Measurements from ENCODE around the gene LRRFIP1.
"Not testable (repeated sequence)": the region's sequence is repeated elsewhere in the genome, so short reads cannot be mapped to it uniquely, and the experiment has no call there.

Gene LRRFIP1

GRCh38 chr2:237773826-237774225 lies 146.4 kb downstream of the LRRFIP1 start:
- H3K4me3 ChIP-seq (ENCODE audit: low read length): no peak overlapping the region
- no peak overlapping the region for H3K27ac ChIP-seq (ENCODE audit: low read length)
- H3K9me3 ChIP-seq (ENCODE audit: control insufficient read depth, low read depth, low read length): no peaks in the 10 kb centered on the region
- no peaks in the 10 kb centered on the region for H3K27me3 ChIP-seq (ENCODE audit: control insufficient read depth, insufficient read depth, low read length)
- no peaks in the 10 kb centered on the region for H3K4me1 ChIP-seq (ENCODE audit: control insufficient read depth, low read depth, low read length)
- no peaks in the 10 kb centered on the region for H3K36me3 ChIP-seq (ENCODE audit: control insufficient read depth, low read depth, low read length)
- no peak overlapping the region for H3K9ac ChIP-seq (ENCODE audit: low read length)

- peaks cover 2% of the 10 kb centered on the region for H3K36me3 ChIP-seq (ENCODE audit: control insufficient read depth, low read depth, low read length)
- no peaks in the 10 kb centered on the region for H3K4me1 ChIP-seq (ENCODE audit: control insufficient read depth, low read depth, low read length)
- H3K27ac ChIP-seq (ENCODE audit: low read length): no peak overlapping the region
- no peak overlapping the region for H3K4me3 ChIP-seq (ENCODE audit: low read length)
- no peaks in the 10 kb centered on the region for H3K9me3 ChIP-seq (ENCODE audit: control insufficient read depth, low read depth, low read length)
- H3K9ac ChIP-seq (ENCODE audit: low read length): no peak overlapping the region
- H3K27me3 ChIP-seq (ENCODE audit: control insufficient read depth, insufficient read depth, low read length): no peaks in the 10 kb centered on the region
Observed at GRCh38 chr2:237774811-237775553, 147.6 kb downstream of the LRRFIP1 start.

GRCh38 chr2:237779521-237779920 lies 152.1 kb downstream of the LRRFIP1 start:
- Histone ChIP-seq H3K27me3 (ENCODE audit: control insufficient read depth, insufficient read depth, low read length) (no peaks in the 10 kb centered on the region), H3K4me1 (ENCODE audit: control insufficient read depth, low read depth, low read length) (no peaks in the 10 kb centered on the region), H3K4me3 (ENCODE audit: low read length) (no peak overlapping the region), H3K9ac (ENCODE audit: low read length) (no peak overlapping the region), H3K27ac (ENCODE audit: low read length) (no peak overlapping the region), H3K36me3 (ENCODE audit: control insufficient read depth, low read depth, low read length) (peaks cover 8% of the 10 kb centered on the region), H3K9me3 (ENCODE audit: control insufficient read depth, low read depth, low read length) (no peaks in the 10 kb centered on the region)

DNA sequence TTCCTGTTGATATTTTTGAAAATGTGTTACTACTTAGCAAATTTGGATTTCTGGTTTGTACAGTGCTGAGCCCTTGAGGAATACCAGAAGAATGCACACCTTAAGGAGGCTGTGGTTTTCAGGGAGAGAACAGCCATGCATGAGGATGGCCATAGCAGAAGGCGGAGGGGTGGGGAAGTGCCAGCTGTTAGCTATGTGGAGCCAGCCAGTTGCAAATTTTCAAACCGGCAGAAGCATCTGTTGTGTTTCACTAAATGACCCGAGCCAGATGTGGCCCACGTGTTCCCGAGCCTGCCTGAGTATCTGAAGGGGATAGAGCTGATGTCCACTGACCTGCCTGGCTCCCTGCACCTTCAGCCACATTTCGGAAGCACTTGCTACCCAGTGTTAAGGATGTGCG lies 154.8 kb downstream of the LRRFIP1 start:
- Histone ChIP-seq H3K36me3 (ENCODE audit: control insufficient read depth, low read depth, low read length) (peaks cover 8% of the 10 kb centered on the region), H3K4me1 (ENCODE audit: control insufficient read depth, low read depth, low read length) (no peaks in the 10 kb centered on the region), H3K9ac (ENCODE audit: low read length) (no peak overlapping the region), H3K27me3 (ENCODE audit: control insufficient read depth, insufficient read depth, low read length) (no peaks in the 10 kb centered on the region), H3K9me3 (ENCODE audit: control insufficient read depth, low read depth, low read length) (peaks cover 4% of the 10 kb centered on the region), H3K4me3 (ENCODE audit: low read length) (no peak overlapping the region), H3K27ac (ENCODE audit: low read length) (no peak overlapping the region)

DNA sequence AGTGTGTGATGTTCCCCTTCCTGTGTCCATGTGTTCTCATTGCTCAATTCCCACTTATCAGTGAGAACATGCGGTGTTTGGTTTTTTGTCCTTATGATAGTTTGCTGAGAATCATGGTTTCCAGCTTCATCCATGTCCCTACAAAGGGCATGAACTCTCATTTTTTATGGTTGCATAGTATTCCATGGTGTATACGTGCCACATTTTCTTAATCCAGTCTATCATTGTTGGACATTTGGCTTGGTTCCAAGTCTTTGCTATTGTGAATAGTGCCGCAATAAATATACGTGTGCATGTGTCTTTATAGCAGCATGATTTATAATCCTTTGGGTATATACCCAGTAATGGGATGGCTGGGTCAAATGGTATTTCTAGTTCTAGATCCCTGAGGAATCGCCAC lies 156.3 kb downstream of the LRRFIP1 start:
- not testable (repeated sequence) for H3K36me3 ChIP-seq (ENCODE audit: control insufficient read depth, low read depth, low read length); H3K27me3 ChIP-seq (ENCODE audit: control insufficient read depth, insufficient read depth, low read length); H3K9ac ChIP-seq (ENCODE audit: low read length); H3K27ac ChIP-seq (ENCODE audit: low read length); H3K4me1 ChIP-seq (ENCODE audit: control insufficient read depth, low read depth, low read length); H3K9me3 ChIP-seq (ENCODE audit: control insufficient read depth, low read depth, low read length); H3K4me3 ChIP-seq (ENCODE audit: low read length)

DNA sequence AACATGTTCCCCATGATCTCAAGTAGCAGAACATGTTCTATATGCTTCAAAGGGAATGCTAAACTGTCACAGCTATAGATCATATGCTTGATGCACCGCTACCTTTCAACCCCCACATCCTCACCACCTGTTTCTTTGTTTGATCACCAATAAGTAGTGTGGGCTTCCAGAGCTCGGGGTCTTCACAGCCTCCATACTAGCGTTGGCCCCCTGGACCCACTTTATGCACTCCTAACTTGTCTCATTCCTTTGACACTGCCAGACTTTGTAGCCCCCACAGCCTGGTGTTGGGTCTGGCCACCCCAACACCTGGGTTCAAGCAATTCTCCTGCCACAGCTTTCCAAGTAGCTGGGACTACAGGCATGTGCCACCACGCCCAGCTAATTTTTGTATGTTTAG lies 159.5 kb downstream of the LRRFIP1 start:
- Histone ChIP-seq H3K9me3 (ENCODE audit: control insufficient read depth, low read depth, low read length) (peaks cover 4% of the 10 kb centered on the region), H3K27me3 (ENCODE audit: control insufficient read depth, insufficient read depth, low read length) (no peaks in the 10 kb centered on the region), H3K27ac (ENCODE audit: low read length) (no peak overlapping the region), H3K36me3 (ENCODE audit: control insufficient read depth, low read depth, low read length) (peaks cover 1% of the 10 kb centered on the region), H3K4me3 (ENCODE audit: low read length) (no peak overlapping the region), H3K9ac (ENCODE audit: low read length) (no peak overlapping the region), H3K4me1 (ENCODE audit: control insufficient read depth, low read depth, low read length) (no peaks in the 10 kb centered on the region)

DNA sequence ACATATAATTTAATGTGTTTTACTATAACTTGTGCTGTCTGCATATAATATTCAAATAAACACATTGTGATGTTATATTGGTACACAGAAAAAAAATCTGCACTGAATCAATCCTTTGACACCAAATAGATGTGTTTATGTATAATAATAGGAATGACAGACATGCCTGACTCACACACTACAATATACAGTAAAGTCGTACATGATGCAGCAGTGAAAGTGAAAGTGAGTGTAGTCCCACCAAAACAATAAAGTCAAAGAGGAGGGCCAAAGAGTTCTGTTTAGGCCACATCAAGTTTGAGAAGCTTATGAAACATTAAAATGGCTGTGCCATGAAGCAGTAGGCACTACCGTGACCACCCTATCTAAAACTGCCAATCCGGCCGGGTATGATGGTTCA lies 163.0 kb downstream of the LRRFIP1 start:
- H3K36me3 ChIP-seq (ENCODE audit: control insufficient read depth, low read depth, low read length): no peaks in the 10 kb centered on the region
- no peak overlapping the region for H3K9ac ChIP-seq (ENCODE audit: low read length)
- H3K4me1 ChIP-seq (ENCODE audit: control insufficient read depth, low read depth, low read length): no peaks in the 10 kb centered on the region
- no peak overlapping the region for H3K27ac ChIP-seq (ENCODE audit: low read length)
- H3K4me3 ChIP-seq (ENCODE audit: low read length): no peak overlapping the region
- peaks cover 4% of the 10 kb centered on the region for H3K9me3 ChIP-seq (ENCODE audit: control insufficient read depth, low read depth, low read length)
- no peaks in the 10 kb centered on the region for H3K27me3 ChIP-seq (ENCODE audit: control insufficient read depth, insufficient read depth, low read length)

DNA sequence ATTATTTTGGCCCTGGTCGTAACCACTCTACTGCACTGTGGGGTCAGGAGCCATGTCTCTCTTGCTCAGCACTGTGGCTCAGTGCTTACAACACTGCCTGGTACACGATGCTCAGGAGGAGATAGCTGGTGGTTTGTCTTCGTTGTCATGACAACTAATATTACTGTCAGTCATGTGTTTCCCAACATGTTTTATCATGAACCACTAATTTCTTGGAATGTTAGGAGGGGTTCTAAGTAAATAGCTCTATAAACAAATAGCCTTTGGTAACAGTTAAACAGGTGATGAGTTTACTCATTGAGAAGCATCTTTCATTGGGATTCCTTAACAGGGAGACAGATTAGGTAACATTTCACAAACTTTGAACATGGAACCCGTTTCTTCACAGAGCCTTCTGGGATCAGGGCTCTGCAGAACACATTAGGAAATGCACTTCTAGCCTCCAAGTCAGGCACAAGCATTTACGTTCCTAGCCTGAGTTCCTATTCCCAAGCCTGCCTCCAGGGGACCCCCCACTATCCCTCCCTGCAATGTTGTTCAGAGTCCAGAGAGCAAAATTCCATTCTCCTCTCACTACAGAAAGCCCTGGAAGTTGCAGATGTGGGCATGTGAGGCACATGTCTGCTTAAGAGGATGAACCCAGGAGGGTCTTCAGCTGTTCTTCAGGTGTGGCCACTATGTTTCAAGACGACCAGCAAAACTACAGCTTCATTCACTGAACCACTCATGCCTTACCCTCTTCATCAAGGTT lies 164.8 kb downstream of the LRRFIP1 start:
- H3K36me3 ChIP-seq (ENCODE audit: control insufficient read depth, low read depth, low read length): no peaks in the 10 kb centered on the region

GRCh38 chr2:237797253-237797652 lies 169.9 kb downstream of the LRRFIP1 start:
- no peaks in the 10 kb centered on the region for H3K27me3 ChIP-seq (ENCODE audit: control insufficient read depth, insufficient read depth, low read length)
- H3K9ac ChIP-seq (ENCODE audit: low read length): no peak overlapping the region
- H3K4me3 ChIP-seq (ENCODE audit: low read length): no peak overlapping the region
- H3K9me3 ChIP-seq (ENCODE audit: control insufficient read depth, low read depth, low read length): no peaks in the 10 kb centered on the region
- no peak overlapping the region for H3K27ac ChIP-seq (ENCODE audit: low read length)
- no peaks in the 10 kb centered on the region for H3K36me3 ChIP-seq (ENCODE audit: control insufficient read depth, low read depth, low read length)
- H3K4me1 ChIP-seq (ENCODE audit: control insufficient read depth, low read depth, low read length): no peaks in the 10 kb centered on the region

More for the DNA sequence above, 164.8 kb downstream of the LRRFIP1 start:
- Histone ChIP-seq H3K9me3 (ENCODE audit: control insufficient read depth, low read depth, low read length) (no peaks in the 10 kb centered on the region), H3K27ac (ENCODE audit: low read length) (no peak overlapping the region), H3K4me1 (ENCODE audit: control insufficient read depth, low read depth, low read length) (no peaks in the 10 kb centered on the region), H3K4me3 (ENCODE audit: low read length) (no peak overlapping the region), H3K27me3 (ENCODE audit: control insufficient read depth, insufficient read depth, low read length) (no peaks in the 10 kb centered on the region), H3K9ac (ENCODE audit: low read length) (no peak overlapping the region)

- no peaks in the 10 kb centered on the region for H3K9me3 ChIP-seq (ENCODE audit: control insufficient read depth, low read depth, low read length)
- H3K4me3 ChIP-seq (ENCODE audit: low read length): no peak within 1 kb of the TSS
- no peaks in the 10 kb centered on the region for H3K4me1 ChIP-seq (ENCODE audit: control insufficient read depth, low read depth, low read length)
- no peak within 1 kb of the TSS for H3K9ac ChIP-seq (ENCODE audit: low read length)
- H3K27ac ChIP-seq (ENCODE audit: low read length): no peak within 1 kb of the TSS
- H3K27me3 ChIP-seq (ENCODE audit: control insufficient read depth, insufficient read depth, low read length): no peaks in the 10 kb centered on the region
- H3K36me3 ChIP-seq (ENCODE audit: control insufficient read depth, low read depth, low read length): no peaks in the 10 kb centered on the region
Observed at GRCh38 chr2:237798236-237799059, 171.1 kb downstream of the LRRFIP1 start, which contains the start of gene RBM44. Gene RBM44, plus strand, starts transcription at chr2:237798779. Its CDS starts 14,831 bp downstream, at chr2:237813610.

GRCh38 chr2:237799060-237799428 lies 171.7 kb downstream of the LRRFIP1 start:
- H3K9ac ChIP-seq (ENCODE audit: low read length): no peak overlapping the region
- H3K27ac ChIP-seq (ENCODE audit: low read length): no peak overlapping the region
- H3K4me1 ChIP-seq (ENCODE audit: control insufficient read depth, low read depth, low read length): no peaks in the 10 kb centered on the region
- H3K36me3 ChIP-seq (ENCODE audit: control insufficient read depth, low read depth, low read length): no peaks in the 10 kb centered on the region
- H3K27me3 ChIP-seq (ENCODE audit: control insufficient read depth, insufficient read depth, low read length): no peaks in the 10 kb centered on the region
- no peak overlapping the region for H3K4me3 ChIP-seq (ENCODE audit: low read length)
- no peaks in the 10 kb centered on the region for H3K9me3 ChIP-seq (ENCODE audit: control insufficient read depth, low read depth, low read length)

Measured in iPS-18a (cell line).